GM10847 (cell line): ENCODE results near the gene RGS9.

Experiments used
- POLR2A ChIP-seq: IDR thresholded peaks from 2 replicates; pipeline ENCODE4 v1.6.1; 2011; ENCODE audit not compliant: insufficient read length; ENCODE audit errors: extremely low read depth

The RGS9 gene

DNA sequence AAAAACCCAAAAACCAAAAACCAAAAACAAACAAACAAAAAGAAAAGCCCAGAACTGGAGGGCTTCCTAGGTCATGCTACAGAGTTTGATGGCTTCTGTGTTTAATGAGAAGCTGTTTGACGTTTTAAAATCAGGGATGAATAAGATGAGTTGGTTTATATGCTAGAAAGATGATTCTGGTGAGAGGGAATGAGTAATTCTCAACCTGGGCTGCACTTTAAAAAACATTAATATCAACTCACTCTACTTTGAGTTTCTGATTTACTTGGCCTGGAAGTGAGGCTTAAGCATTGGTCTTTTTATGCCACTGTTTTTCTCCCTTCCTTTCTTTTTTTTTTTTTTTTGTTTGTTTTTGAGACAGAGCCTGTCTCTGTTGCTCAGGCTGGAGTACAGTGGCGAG is 5.1 kb downstream of the RGS9 start:
- TF ChIP-seq POLR2A: no peak

DNA sequence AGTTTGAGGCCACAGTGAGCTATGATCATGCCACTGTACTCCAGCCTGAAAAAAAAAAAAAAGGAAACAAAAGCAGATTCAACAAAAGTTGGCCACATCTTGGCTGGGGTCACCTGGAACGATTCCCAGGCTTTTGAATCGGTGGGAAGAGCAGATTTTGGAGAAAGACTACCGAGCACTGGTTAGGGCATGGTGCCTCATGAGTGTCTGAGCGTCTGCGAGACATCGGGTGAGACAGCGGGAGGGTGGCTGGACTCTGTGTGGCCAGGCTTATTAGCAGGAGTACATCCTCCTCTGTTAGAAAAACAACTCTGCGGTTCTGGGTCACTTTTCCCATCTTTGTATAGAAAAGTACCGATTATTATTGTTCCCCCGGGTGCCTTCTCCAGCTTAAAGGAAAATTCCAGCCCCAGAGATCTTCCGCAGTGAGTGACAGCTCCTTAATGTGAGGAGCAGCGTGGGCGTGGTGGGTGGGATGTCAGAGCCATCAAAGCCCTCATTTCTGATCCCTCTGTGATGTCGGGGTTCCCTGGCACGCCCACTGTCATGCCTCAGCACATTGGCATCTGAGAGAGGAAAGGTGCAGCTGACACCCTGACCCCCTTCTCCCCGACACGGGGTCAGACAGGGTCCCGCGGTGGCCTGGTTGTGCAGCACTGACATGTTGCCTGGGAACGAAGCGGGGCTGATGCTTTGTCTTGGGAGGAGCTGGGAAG is 6.9 kb downstream of the RGS9 start:
- no peak for TF ChIP-seq POLR2A

DNA sequence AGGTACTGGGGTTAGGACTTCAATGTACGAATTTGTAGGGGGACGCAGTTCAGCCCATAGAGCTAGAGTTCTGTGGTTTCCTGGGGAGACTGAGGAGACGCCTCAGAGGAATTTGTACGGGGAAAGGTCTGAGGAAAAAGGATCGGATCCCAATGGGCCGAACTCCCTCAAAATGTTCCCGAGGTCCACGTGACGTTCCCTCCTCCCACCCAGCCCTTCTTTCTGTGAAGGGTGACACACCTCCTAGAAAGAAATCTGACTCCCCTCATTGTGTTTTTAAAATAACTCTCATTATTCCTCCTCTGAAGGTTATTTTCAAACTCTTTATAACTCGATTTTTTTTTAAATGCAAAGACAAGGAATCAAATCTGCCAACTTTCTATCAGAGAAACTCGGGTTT is 8.6 kb downstream of the RGS9 start:
- TF ChIP-seq POLR2A: no peak

DNA sequence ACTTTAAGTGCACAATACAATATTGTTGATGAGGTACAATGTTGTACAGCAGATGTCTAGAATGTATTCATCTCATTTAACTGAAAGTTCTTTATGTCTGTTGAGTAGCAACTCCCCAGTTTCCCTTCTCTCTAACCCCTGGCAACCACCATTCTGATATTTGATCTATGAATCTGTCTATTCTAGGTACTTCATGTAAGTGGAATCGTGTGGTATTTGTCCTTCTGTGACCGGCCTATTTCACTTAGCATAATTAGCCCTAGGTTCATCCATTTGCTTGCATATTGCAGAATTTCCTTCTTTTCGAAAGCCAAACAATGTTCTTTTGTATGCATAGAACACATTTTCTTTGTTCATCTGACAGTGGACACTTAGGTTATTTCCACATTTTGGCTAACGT is 10.8 kb downstream of the RGS9 start:
- TF ChIP-seq POLR2A: no peak

DNA sequence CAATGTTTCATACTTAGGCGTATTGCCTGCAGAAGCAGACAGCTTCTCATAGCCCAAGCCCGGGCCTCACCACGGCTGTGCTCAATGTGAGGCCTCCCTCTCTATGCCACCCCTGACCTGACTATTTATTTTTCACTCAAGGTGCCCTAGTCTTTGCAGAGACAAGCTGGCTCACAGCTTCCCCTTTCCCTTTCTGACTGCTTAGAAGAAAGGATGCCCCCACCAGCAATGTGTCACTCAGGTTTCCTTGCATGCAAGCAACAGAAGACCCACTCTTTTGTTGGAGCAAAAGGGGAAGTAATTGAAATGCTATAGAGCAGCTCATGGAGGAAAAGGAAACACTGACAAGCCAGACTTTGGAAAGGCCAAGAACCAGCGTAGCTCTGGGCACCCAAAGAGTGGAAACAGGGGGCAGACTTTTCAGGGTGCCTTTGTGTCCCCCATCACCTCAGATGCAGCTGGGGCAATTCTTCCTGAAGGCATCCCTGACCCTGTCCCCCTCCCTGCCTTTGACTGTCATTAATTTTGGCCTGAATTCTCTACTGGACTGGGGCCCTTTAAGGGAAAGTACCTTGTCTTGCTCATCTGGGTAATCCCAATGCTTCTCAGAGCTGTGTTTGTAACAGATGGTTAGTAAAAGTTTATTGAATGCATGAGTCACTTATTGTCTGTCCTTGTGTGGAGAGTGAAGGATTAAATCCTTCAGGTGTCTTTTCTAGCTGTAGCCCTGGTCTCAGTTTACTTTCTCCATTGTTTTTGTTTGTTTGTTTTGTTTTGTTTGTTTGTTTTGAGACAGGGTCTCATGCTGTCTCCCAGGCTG is 17.8 kb downstream of the RGS9 start:
- TF ChIP-seq POLR2A: no peak

DNA sequence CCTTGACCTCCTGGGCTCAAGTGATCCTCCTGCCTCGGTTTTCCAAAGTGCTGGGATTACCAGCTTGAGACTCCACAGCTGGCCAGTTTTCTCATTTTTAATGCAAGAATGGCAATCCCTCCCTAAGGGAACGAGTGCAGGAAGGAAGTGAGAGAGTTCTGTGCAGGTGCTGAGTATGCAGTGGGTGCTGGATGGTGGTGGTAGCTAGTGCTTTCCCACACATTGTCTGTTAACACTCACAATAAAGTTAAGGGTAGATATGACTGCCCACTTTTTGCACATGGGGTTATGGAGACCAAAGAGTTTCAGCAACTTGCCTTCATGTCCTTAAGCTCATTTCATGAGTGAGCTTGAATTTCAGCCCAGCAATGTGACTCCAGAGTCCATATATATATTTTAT is 18.5 kb downstream of the RGS9 start:
- no peak for TF ChIP-seq POLR2A

DNA sequence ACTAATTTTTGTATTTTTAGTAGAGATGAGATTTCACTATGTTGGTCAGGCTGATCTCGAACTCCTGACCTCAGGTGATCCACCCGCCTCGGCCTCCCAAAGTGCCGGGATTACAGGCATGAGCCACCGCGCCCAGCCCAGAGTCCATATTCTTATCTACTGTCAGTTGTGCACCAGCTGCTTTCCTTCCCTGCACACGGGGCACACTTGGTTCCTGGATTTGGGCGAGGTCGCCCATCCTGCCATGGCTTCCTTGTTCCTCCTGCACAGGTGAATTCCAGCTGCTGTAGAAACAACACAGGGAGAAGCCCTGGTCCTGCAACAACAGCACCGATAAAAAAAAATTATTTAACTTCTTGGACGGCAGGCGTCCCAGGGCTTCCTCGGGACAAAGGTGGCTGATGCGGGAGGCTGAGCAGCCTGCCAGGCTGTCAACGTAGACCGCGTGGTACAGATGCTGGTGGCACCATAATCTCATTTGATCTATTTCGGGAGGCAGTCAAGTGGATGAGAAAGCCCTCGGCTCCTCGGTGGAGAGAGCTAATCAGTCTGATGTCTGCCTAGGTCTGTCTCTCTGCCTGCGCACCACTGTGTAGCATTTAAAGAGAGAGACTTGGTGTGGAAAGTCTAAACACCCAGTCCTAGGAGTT is 19.1 kb downstream of the RGS9 start:
- TF ChIP-seq POLR2A: no peak

DNA sequence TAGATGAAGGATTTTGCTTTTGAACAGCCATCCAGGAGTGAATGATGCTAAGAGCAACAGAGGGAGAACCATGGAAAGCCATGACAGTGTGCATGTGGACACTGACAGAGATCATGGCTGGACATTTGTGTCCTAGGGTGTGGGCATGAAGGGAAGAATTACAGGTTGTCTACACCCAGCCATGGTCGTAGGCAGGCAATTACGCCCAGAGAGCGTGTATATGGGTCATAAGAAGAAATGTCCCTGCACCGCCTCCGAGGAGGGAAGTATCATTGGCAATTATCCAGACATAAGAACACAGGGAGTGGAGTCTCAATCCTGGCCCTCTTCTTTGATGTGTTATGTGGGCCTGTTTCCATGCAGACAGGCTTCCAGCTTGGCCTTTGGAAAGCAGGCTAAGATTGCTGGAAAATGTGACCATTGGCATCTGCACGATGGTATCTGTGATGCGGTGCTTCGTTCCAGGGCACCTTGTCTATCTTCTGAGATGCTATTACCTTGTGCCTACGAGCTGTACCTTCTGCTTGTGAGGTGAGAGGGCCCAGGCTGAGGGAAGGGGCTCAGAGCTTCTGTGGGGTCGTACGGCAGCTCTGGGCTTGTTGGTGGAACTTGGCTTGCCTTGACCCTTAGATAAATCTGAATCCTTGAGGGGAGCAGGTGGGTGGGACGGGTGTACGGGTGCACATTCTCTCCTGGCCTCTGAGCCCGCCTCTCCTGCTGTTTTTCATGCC is 19.8 kb downstream of the RGS9 start:
- no peak for TF ChIP-seq POLR2A

DNA sequence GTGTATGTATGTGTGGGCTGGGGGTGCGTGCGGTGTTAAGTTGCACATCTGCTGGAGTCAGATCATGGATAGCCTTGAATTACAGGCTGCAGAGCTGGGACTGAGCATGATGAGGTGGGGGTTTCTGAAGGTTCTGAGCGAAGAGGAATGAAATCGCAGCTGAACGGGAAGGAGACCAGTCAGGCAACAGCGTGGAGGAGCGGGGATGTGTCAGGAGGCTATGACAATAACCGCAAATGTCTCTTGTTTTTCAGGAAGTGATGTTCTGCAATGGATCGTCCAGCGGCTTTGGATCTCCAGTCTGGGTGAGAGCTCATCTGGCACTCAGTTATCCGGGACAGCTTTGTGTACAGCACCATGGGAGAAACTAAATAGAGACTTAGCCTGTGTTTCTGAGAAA is 20.9 kb downstream of the RGS9 start:
- TF ChIP-seq POLR2A: no peak

DNA sequence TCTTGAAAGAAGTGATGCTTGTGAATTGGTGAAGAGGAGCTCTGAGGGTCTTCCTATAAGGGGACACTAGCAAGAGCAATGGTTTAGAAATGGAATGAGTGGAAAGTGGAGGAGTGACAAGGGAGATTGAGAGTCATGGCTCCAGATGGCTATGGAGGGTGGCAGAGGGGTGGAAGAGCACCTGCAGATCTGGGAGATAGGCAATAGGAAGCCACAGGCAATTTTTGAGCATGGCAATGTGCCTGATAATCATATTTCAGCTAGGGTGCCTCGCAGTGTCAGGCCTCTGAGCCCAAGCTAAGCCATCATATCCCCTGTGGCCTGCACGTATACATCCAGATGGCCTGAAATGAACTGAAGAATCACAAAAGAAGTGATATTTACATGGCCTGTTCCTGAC is 21.5 kb downstream of the RGS9 start:
- no peak for TF ChIP-seq POLR2A

DNA sequence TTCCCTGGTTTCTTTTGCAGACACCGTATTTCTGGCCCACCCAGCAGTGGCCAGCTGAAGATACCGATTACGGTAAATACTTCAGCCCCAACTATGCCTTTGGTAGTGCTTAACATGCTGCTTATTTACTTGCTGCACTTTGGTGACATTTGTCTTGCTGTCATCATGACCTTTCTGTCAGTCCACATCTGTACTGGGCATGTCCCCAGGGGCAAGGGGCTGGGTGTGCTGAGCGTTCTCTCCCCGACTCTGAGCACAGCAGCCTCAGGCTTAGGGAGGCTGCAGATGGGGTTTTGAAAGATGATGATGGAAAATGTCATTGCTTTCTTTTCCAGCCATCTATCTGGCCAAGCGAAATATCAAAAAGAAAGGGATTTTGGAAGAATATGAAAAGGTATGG is 23.3 kb downstream of the RGS9 start:
- TF ChIP-seq POLR2A: no peak

DNA sequence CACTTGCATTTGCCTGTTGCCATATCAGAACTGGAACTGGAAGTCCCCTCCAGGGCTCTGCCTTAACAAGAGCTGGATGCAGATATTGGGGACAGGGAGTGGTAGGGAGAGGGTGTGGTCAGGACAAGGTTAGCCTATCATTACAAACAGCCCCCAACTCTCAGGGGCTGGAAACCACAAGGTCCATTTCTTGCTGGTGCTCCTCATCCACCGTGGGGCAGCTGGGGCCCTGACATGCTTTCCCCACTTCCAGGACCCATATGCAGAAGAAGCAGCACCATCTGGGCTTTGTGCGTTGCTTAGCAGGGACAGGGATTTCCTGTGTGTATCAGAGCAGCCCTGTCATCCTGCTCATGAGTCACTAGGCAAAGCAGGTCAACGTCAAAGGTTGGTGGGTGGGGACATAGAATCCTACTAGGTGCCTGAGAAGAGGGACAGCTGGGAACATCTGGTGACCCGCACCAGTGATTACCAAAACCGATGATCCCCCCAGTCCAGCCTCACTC is 26.9 kb downstream of the RGS9 start:
- no peak for TF ChIP-seq POLR2A

DNA sequence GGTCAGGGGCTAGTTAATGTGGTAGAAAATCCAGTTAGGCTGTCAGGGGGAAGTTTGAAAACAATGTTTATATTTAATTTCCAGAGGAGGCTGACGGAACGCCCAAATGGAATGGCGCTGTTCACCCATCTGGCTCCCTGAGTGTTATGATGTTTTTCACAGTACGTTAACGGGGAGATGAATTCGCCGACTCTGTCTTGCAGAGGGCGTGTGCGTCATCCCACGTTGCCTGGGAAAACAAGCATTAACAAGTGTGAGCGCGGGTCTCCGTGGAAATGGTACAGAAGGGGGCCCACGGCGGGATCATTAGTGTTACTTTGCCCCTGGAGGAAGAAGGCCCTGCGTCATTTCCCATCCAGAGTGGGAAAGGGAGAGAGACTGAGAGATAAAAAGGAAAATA is 29.6 kb downstream of the RGS9 start:
- no peak for TF ChIP-seq POLR2A

DNA sequence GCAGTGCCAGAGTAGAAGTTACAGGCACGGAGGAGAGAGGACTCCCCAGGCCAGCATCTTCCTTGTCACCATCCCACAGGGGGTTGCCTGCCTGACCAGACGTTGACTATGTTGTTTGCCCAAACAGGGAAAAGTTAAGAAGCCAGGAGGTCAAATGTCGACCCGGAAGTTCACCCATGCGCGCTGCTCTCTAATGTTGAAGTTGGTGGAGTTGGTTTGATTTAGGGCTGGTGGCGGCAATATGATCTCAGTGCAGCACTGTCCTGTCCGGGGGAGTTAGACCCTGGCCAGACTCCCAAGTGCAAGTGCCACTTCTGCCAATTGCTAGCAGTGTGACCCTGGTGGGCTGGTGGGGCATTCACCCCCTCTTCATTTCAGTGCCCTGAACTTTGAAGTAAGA is 30.4 kb downstream of the RGS9 start:
- no peak for TF ChIP-seq POLR2A

DNA sequence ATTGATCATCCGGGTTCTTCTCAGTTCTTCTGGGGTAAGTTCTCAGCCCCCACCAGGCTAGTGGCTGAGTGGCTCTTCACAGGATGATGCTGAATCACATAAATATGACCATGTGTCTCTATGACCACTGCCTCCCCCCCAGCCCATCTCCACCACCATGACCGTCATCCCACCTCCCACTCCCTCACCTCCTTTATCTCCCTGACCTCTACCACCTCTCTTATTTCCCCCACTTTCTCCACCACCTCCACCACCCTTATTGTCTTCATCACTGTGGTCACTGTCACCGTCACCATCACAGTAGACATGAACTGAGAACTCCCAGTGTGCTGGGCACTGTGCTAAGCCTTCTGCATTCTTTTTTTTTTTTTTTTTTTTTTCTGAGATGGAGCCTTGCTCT is 32.5 kb downstream of the RGS9 start:
- no peak for TF ChIP-seq POLR2A
